ENCODE results near the gene NF2.

GRCh38 chr22:29559030-29559429 is 44.4 kb upstream of the NF2 start:
- TF ChIP-seq ZNF274 (IDR thresholded peaks at IDR 0.05; ENCODE audit: low read depth, low read length) = no peak
- TF ChIP-seq SUZ12 (IDR thresholded peaks at IDR 0.05; ENCODE audit: extremely low read depth, insufficient read depth, insufficient read length) = no peak
- no peak for TF ChIP-seq YY1 (IDR thresholded peaks at IDR 0.05; ENCODE audit: insufficient read depth, insufficient read length)

Data from NT2/D1 (cell line).